GM21526 (cell line): ENCODE measurements around the gene ADCY4.

Source experiments
- ATAC-seq: cut with Tn5 transposase; IDR thresholded peaks from one replicate; pipeline ENCODE4 v1.9.1; 2021; ENCODE audit warnings: moderate library complexity; ENCODE audit not compliant: unreplicated experiment, low FRiP score

ADCY4 gene

DNA sequence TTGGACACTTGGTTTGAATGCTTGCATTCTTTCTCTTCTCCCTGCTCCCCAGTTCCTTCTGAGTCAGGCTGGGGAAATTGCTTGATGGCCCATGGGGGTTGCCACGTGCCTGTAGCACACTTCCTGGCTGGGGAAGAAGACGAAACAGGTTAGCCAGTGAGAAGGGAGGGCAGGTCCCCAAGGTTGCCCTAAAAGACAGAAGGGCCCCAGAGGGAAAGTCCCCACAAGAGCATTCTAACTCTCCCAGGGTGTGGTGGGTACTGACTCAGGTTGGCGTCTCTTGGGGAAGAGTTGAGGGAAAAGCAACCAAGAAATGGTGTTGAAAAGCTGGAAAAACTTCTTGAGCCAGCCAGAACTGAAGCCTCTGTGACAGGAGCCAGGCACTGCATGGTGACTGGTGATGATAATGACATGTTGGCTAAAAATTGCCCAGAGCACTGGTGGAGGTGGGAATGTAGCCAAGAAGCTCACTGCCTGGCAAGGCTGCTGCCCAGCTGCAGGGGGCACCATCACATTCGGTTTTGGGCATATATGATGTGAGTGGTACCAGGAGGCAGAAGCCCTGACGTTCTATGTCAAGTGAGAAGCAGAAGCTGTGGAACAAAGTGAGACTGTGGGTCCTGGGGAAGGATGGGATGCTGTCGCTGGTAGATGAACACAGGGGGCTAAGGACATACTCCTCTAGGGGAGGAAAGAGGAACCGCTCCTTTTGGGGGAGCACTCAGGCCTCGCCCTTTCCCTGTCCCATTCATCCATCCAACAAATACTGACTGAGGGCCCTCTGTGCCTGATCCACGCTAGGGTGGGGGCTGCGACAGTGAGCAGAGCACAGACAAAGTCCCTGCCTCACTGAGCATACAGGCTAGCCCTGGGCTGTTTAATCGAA lies 55.3 kb downstream of the ADCY4 start:
- no peak for ATAC-seq

DNA sequence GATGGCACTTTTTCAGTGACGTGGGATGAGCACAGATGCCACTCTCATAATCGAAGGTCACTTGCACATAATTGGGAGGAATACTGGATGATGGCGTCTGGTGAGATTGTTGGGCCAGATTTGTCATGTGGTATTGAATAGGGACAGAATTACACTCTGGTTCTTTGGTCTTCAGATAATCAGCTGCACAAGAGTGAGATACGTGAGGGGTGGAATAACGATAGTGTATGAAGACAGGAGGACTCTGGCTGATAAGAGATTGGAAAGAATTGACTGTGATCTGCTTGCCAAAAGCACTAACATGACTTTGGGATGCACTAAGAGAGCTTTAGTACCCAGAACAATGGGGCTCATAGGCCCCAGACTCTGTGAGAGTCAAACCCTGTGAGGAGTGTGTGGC lies 56.4 kb downstream of the ADCY4 start:
- no peak for ATAC-seq

DNA sequence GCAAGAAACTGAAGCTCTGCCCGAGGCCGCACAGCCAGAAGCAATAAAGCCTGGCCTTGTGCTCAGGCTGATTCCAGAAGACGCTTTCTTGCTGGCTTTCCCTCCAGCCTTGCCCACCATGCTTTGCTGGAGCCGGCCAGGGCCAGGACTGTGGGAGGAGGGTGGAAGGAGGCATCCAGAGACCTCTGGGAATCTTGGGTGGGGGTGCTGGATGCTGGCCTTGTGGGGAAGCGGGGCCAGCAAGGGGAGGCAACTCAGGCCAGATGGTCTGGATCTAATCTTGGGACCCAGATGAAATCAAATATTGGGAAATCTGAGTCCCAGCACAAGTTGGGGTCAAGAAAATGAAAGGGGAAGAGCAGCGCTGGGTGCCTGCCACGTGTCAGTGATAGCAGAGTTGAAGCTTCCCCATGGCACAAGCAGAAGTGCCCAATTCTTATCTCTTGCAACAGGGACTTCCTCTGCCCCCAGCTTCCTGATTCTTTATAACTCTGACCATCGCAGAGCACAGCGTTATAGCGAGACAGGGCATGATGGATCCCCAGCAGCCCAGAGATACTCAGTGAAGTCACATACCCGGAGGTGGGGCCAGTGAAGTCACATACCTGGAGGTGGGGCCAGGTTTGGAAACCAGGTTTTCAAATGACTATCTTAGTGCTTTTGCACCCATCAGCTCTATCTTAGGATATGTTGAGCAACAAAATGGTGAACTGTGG lies 57.1 kb downstream of the ADCY4 start:
- ATAC-seq = no peak

DNA sequence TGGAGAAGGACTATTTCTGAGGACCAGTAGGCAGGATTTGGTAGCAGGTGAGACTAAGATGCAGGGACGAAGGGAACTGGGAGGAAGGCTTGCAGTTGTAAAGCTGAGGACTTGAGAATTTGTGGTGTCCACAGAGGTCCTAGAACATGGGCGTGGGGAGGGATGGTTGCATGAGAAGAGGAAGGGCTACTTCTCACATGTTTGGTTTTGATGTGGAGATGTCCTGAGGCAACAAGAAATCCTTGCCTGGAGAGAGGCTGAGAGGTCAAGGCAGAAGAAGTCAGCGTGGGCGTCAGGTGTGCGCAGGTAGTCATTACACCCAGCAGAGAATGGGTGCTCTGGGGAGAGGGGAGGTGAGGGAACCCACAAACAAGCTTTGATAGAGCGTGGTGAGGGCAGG lies 57.8 kb downstream of the ADCY4 start:
- no peak for ATAC-seq

DNA sequence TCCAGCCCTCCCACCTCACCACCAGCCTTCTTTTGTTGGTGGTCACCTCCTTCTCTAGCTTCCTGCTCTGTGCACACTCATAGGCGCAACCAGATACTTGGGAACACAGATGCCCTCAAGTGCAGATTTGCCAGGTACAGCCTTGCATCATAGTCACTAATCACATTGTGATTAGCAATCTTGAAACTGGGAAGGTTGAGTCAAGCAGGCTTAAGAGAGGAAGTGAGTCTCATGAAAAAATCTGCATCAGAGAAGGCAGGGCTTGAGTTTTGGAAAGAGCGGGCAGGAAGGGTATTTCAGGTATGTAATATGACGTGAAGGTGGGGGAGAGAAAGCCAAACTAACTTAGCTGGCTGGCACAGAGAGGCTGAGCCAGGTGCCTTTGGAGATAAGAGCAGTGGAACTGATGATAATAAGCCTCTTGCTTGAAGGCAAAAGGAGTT lies 60.7 kb downstream of the ADCY4 start:
- ATAC-seq = peak; percentile 46

DNA sequence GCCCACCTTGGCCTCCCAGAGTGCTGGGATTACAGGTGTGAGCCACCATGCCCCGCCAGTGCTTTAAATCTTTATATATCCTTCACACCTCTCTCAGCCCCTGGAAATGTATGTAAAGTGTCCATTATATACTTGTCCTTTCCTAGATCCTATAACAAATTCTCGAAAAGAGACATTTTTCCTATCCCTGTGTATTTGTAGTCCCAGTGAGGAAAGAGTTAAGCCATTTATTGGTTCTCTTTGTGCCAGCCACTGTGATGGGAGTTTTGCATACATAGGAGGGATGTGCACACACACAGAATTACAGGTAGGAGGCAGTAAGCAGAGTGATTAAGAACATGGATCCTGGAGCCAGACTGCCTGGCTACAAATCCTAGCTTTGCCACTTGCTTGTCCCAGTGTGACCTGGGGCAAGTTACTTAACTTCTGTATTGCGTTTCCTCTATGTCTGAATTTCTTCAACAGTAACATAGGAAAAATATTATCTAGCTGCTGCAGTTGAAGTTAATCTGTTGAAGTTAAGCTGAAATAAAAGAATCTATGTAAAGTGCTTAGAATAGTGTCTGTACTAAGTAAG lies 61.4 kb downstream of the ADCY4 start:
- ATAC-seq = no peak

DNA sequence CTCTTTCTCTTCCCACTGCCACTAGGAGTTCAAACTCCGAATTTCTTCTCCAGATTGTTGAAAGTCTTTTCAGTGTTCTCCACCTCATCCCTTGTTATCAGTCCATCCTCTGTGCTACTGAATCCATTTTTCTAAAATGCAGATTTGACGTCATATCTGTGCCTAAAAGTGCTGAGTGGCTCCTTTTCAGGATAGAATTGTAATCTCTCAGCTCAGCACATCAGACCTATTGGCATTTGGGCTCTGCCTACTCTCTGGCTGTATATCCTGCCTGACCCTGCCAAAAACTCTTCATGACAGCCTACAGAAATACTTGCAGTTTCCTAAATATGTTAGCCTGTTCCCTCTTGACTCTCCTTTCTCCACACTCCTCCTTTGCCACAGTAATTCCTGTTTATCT lies 62.4 kb downstream of the ADCY4 start:
- no peak for ATAC-seq

DNA sequence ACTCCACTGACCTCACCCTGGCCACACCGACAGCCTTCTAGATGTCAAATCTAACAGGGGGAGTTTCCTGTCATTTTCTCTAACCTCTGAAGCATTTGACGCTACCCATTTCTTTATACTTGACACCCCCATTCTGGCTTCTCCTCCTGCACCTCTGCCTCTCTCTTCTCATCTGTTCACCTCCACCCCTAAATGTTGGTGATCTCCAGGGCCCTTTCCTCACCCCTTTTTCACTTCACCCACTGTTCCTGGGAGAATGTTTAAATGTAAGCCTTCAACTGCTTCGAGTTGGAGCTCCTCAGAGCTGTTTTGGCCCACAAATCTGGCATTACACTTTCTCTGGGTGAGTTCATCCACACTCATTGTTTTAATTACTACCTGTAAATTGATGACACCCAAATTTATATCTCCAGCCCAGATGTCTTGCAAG lies 63.0 kb downstream of the ADCY4 start:
- ATAC-seq = no peak

DNA sequence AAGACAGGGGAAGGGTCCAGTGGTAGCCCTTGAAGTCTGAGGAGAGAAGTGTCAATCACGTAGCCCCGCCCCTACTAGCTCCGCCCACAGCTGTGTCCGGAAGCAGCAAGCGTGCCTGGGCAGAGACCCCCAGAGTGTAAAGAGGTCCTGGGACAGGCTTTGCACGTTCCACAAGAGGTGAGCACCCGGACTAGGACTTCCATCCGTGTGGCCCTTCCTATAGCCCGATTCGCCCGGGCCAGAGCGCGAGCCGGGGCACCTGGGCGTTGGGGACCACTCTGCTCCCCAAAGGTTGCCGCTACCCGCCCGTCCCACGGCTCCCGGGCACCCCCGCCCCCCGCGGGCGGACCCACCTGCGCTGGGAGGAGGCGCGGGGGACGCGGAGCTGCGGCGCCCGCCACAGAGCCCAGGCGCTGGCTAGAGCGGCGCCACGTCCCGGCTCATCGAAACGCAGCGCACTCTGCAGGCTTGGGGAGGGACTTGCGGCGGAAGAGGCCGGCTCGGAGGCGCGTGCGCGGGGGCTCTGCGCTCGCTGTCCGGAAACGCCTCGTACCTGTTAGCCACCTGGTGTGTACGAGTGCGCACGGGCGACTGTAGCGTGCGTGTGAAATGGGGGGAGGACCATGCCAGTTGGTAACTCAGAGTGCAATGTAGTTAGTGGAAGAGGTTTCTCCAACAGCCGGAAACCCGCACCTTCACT lies 63.6 kb downstream of the ADCY4 start, which contains the start of gene RABGGTA:
Gene RABGGTA, minus strand, starts transcription at position 464 of the 700 bp plus-strand sequence. CDS start 482 bp downstream, outside the sequence.
- ATAC-seq = peak; percentile 75

DNA sequence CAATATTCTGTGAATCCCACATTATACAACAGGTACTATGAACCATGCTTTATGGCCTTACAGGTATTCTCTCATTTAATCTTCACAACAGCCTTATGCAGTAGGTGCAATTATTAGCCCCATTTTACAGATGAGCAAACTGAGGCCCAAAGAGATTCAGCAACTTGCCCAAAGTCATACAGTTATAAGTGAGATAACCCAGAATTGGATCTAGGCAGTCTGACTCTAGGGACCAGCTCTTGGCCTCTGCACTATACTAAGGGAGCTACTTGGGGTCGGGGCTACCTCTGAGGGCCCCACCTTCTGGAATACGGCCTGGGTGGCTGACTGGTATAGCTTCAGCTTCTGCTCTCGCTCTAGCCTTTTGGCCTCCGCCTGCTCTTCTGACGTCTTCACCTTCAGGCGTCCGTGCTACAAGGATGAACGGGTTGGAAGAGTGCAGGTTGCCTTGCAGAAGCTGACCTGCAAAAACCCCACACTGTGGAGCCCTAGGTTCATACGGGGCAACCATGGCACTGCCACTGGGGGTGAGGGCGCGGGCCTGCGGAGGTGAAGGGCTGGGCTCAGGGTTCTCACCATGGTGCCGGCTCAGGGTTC lies 64.2 kb downstream of the ADCY4 start:
- ATAC-seq = no peak

DNA sequence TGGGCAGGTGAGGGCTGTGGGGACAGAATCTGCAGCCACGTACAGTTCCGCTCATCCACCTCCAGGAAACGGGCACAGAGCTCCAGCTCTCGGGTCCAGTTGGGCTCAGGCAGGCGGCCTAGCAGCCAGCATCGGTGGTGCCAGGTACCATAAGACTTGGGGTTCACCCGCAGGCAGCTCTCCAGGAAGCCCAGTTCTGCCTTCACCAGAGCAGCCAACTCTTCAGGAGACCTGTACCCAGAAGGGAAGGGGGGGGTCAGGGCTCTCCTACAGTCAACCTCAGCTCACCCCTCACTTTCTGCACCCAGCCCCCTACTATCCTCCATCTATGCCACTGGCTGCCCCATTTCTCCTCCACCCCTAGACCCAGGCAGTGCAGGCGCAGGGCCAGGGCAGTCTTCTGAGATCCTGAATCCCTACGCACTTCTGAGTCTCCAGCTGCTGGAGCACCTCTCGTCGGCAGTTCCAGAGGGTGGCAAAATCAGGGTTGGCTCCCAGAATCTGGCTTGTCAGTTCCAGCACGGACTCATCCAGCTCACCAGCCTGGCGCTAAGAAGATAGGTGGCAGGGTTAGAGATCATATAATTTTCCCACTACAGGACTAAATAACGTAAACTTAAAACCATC lies 64.8 kb downstream of the ADCY4 start:
- no peak for ATAC-seq

DNA sequence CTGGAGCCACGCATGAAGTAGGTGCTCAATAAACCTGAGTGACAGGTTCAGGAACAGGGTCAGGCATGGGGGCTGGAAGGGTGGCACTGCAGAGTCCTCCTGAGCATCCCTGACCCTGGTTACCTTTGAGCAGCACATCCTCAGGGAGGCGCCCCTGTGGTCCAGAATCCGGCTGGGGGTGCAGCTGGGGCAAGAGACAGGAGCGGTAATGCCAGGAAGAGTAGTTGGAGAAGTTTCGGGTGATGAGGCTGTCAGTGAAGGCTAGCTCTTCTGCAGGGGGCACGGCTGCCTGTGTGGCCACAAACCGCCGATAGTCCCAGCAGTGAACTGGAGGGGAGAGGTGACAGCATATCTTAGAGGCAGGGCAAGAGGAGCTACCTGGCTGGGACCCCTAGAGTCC lies 65.5 kb downstream of the ADCY4 start:
- no peak for ATAC-seq
